HG02884 (cell line): ENCODE measurements around the gene OR56B4.
"Not testable (repeated sequence)": the region's sequence is repeated elsewhere in the genome, so short reads cannot be mapped to it uniquely, and the experiment has no call there.

Source experiments
- ATAC-seq: cut with Tn5 transposase; IDR thresholded peaks from one replicate; pipeline ENCODE4 v1.9.1; 2021; ENCODE audit warnings: mild to moderate bottlenecking, moderate library complexity; ENCODE audit not compliant: unreplicated experiment

Gene OR56B4

DNA sequence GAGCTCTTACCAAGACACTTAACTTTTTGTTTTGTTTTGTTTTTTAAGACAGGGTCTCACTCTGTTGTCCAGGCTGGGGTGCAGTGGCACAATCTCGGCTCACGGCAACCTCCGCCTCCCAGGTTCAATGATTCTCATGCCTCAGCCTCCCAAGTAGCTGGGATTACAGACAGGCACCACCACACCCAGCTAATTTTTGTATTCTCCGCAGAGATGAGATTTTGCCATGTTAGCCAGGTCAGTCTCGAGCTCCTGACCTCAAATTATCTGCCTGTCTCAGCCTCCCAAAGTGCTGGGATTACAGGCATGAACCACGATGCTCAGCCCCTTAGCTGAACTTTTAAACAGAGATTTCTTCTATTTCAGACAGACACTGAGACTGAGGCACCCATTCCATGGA is at the start of gene OR56B4:
TSS of gene OR56B4 (plus strand) at position 301 of the 400 bp plus-strand sequence. CDS start at position 396, 95 bp downstream.
- ATAC-seq, result not testable (repeated sequence)

- no peak for ATAC-seq
Observed at GRCh38 chr11:6061475-6061874, 46.0 kb upstream of the OR56B4 start.

DNA sequence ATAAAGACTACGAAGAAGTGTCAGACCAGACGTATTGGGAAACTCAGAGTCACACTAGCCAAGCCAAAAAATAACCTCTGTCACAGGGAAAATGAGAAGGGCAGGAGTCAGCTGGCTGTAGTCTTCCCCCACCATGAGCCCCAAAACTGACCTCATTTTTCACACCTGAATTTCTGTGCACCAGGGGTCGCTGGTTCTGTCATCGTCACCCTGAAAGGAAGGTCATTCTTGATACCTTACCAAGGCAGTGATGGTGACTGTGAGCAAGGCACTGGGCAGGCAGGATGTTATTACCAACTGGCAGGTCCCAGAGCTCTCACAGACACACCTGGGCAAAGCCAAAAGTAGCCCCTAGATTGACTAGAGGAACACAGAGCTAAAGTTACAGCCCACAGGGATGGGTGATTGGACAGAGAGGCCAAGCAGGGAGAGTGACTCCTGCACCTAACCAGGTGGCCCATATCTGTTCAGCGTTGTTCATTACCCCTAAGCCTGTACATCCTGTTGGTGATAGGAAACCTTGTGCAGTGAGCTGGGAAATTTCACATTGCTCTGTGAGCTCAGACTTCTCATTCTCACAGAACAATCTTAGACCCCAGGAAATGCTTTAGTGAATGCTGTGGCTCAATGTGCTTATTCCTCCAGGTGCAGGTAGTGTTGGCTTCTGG is 44.7 kb upstream of the OR56B4 start:
- no peak for ATAC-seq

DNA sequence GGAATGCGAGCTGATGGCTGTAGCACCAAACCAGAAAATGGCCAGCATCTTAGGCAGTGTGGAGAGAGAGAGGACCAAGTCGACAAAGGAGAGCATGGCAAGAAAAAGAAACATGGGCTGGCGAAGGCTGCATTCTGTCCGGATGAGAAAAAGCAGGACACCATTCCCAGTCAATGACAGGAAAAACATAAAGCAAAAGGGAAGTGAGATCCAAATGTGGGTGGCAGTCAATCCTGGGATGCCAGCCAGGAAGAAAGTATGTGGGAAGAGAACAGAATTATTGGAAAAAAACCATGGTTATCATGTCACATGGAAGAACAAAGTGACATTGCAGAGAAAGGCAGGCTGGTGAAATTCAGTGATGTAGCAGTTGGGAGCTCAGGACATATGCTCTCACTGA is 40.0 kb upstream of the OR56B4 start:
- no peak for ATAC-seq

GRCh38 chr11:6076443-6076842 is 31.0 kb upstream of the OR56B4 start:
- not testable (repeated sequence) for ATAC-seq

DNA sequence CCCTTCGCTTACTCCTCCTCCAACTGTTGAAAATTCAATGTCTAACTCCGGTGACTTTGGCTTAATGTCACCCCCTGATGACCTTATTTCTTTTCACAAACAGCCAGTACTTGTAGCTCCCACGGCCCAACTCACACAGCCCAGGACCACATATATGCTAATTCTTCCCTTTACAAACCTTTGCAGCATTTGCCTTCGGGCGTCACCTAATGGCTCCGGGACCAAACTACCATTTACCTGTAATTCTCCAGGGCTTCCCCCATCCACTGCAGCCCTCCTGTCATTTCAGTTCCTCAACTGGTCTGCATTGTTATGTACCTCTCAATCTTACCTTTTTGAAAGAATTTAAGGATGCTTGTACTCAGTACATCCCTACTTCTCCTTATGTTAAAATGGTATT is 29.8 kb upstream of the OR56B4 start:
- no peak for ATAC-seq

- no peak for ATAC-seq
Observed at GRCh38 chr11:6079463-6079862, 28.0 kb upstream of the OR56B4 start.

GRCh38 chr11:6083129-6083528 is 24.4 kb upstream of the OR56B4 start:
- ATAC-seq, result no peak

DNA sequence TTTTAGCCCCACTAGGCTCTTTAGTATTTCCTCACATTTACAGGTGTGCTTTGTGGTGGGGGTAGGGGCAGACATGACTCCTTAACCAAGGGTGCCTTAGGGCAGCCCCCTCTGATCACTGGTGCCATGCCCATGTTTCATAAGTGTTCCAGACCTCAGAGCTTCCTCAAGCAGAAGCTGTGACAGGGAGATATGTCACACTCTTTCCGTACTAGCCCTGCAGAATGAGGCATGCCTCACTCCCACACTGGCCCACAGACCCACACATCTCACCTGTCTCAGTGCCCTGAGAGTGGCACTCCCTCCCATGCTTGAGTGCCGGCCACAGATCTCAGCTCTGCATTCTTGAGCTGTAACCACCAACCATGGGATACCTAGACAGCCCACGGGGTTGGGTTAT is 22.9 kb upstream of the OR56B4 start:
- no peak for ATAC-seq

DNA sequence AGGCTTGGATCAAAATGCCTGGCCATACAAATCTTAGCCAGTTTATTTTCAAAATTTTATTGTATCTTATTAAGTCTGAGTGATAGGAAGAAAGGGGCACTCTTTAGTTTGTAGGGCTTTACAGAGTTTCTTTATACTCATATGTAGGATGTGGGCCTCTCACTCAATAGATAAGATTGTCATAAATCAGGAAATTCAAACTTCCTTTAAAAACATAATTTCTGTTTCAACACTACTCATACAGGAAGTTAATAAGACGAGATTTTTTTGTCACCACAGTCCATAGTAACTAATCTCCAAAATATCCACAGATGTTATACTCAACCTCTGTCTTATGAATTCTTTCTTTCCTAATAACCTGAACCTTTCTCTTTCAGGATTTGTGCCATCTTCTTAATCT is 13.3 kb upstream of the OR56B4 start:
- no peak for ATAC-seq

- no peak for ATAC-seq
Observed at GRCh38 chr11:6095798-6096197, 11.7 kb upstream of the OR56B4 start.

DNA sequence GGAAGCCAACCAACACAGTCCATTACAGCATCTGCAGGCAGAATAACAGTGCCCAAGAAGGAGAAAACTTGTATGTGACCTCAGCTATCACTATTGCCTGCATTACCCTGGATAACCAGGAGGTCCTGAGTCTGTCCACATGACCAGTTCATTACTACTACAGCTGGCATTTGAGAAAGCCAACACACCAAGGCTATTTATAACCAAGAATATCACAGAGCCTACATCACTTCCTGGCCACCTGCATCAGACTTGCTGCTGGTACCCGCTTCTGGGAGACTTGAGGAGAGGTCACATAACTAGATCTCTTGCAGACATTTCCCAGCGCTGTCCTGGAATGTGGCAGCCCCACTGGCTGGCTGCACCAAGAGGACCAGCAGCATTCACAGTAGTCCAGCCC is 11.1 kb upstream of the OR56B4 start:
- no peak for ATAC-seq

GRCh38 chr11:6099577-6099976 is 7.9 kb upstream of the OR56B4 start:
- ATAC-seq, result no peak

DNA sequence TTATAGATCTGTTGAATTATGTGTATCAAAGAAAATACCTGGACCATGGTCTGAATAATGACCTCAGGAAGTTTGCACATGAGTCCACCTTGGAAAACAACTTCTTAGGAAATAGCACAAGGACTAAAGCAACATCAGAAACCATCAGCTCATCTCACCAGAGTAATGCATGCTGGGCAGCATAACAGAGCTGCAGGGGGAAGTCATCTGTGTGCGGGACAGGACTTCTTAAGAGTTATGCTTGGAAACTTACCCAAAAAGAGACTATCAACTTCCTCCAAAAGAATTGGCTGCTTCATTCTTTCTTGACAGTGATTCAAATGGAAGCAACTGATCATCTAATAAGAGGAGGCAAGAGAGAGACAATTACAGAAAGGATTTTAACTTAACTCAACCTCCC is 2.5 kb downstream of the OR56B4 start:
- ATAC-seq, result no peak

GRCh38 chr11:6111673-6112072 is 4.2 kb downstream of the OR56B4 start:
- ATAC-seq, result no peak

DNA sequence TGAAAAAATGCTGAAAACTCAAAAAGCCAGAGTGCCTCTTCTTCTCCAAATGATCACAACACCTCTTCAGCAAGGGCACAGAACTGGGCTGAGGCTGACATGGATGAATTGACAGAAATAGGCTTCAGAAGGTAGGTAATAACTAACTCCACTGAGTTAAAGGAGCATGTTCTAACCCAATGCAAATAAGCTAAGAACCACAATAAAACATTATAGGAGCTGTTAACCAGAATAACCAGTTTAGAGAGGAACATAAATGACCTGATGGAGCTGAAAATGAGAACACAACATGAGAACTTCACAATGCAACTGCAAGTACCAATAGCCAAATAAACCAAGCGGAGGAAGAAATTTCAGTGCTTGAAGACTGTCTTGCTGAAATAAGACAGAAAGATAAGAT is 9.2 kb downstream of the OR56B4 start:
- no peak for ATAC-seq

GRCh38 chr11:6124245-6124644 is 16.8 kb downstream of the OR56B4 start:
- no peak for ATAC-seq

GRCh38 chr11:6127881-6128280 is 20.4 kb downstream of the OR56B4 start:
- ATAC-seq, result no peak

DNA sequence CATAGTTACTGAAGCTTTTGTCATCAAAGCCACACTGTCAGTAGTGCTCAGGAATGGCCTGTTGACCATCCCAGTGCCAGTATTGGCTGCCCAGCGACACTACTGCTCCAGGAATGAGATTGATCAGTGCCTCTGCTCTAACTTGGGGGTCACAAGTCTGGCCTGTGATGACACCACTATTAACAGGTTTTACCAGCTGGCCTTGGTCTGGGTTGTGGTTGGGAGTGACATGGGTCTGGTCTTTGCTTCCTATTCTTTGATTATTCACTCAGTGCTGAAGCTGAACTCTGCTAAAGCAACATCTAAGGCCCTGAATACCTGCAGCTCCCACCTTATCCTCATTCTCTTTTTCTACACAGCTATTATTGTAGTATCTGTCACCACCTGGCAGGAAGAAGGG is 21.5 kb downstream of the OR56B4 start:
- ATAC-seq, result no peak

DNA sequence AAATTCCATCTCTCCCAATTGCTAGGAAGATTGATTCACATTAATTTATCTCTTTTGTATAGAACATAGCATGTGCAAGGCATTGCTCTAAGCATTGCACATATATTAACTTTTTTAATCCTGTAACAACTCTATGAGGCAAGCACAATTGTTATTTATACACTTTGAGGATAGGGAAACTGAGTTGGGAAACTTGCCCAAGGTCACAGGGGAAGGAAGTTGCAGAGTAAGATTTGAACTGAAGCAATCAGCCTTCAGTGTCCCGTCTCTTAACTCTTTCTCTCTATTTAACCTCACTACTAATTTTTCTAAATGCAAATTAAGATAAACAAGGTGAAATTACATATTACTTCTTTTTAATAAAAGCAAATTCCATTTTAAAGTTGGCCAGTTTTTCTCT is 22.2 kb downstream of the OR56B4 start:
- ATAC-seq, result no peak

GRCh38 chr11:6132431-6132830 is 24.9 kb downstream of the OR56B4 start:
- ATAC-seq, result no peak

GRCh38 chr11:6135936-6136335 is 28.5 kb downstream of the OR56B4 start:
- not testable (repeated sequence) for ATAC-seq

GRCh38 chr11:6142936-6143335 is 35.5 kb downstream of the OR56B4 start:
- no peak for ATAC-seq
